ENCODE results near the gene SWAP70. TPM values are rescaled to one million over a fixed set of nuclear protein-coding genes. Genes with fewer than 3 reads are reported as not detected.

Gene SWAP70
- total and polyA plus RNA-seq, 10 of the 15 experiments (the other 5 are each of a cell fraction or from before 2014, with no cell fraction given): 20.6 to 62.4 (median 41.7) TPM

DNA sequence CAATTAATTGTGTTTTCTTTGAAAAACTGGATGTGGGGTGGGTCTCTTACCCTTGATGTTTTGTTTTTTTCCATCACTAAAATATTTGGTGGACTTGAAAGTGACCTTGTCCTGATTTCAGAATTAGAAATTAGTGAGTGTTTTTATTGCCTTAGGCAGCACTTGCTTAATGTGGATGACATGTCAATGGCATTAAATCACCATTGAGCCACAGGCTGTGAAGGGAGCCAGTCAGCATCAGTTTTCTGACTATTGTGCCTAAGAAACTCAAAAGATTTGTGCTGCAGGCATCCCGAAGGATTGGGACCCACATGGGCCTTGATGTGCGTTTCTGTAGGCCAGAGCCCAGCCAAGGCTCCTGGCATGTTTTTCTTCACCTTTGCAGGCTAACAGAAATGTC lies 53.8 kb downstream of the SWAP70 start:
- H3K4me3 ChIP-seq: no peak overlapping the region
- peaks cover 6 to 21% of the 10 kb centered on the region in 2 experiments; a peak in 3 of 4 replicates for H3K36me3 ChIP-seq (ENCODE audit: control insufficient read depth in 2 of 2, insufficient read depth in 2 of 2, low read length in 1 of 2)
- WGBS (ENCODE audit: insufficient coverage, insufficient replicate concordance, low lambda C conversion rate, missing lambda C conversion rate): 62% methylated on average over 2 of the region's 2 CpGs
- no peak for ATAC-seq
- peak overlapping the region; percentile 83 for H3K4me2 ChIP-seq (ENCODE audit: control insufficient read depth, insufficient read depth)
- DNase-seq (ENCODE audit: low read depth, low spot score): no peak
- POLR2A ChIA-PET: interaction anchor here (1.7 to 1.9 kb wide), 2 partner anchors 9 to 144 kb away, joined by 5 read pairs; partner anchors contain the start of gene WEE1
- no TSS peak for BruUV-seq (replicated peaks)
- no peak overlapping the region for H2AFZ ChIP-seq (ENCODE audit: control insufficient read depth, low read depth, low read length)
- SMC1A ChIA-PET (ENCODE audit: uncharacterized antibody, unreplicated experiment): interaction anchor here (0.6 to 3.3 kb wide), 9 partner anchors 9 to 89 kb away, joined by 3 to 13 read pairs (median 4); no protein-coding TSS in a partner anchor
- intact Hi-C loops (cut with micrococcal nuclease; ENCODE audit: unreplicated experiment): loop anchor here (5.0 kb wide), 1 partner anchor 50 kb away; no protein-coding TSS in a partner anchor
- peaks cover 17% of the 10 kb centered on the region for H3K9me3 ChIP-seq (replicated peaks; ENCODE audit: control insufficient read depth, insufficient read depth, low read length)
- H3K27ac ChIP-seq (ENCODE audit: control insufficient read depth, insufficient read depth): peak overlapping the region; percentile 65
- 0 out of 2 replicates have a peak overlapping the region, but pooled peaks have one; percentile 2 for H3K9ac ChIP-seq (ENCODE audit: control insufficient read depth, insufficient read depth, low read length)
- FAIRE-seq: no peak
- RAD21 ChIA-PET (ENCODE audit: unreplicated experiment): interaction anchor here (0.7 to 1.8 kb wide), 7 partner anchors 9 to 140 kb away, joined by 3 to 6 read pairs (median 4); no protein-coding TSS in a partner anchor
- H3K4me1 ChIP-seq (ENCODE audit: control insufficient read depth, insufficient read depth, low read length): peaks cover 58% of the 10 kb centered on the region
- peaks cover 41% of the 10 kb centered on the region for H3K79me2 ChIP-seq (ENCODE audit: control insufficient read depth, insufficient read depth, low read length)
- CTCF ChIA-PET: interaction anchor here (1.1 to 3.0 kb wide), 4 partner anchors 9 to 183 kb away, joined by 3 to 15 read pairs (median 4); no protein-coding TSS in a partner anchor
- no peaks in the 10 kb centered on the region for H3K27me3 ChIP-seq (replicated peaks in 1 of 2; ENCODE audit: control insufficient read depth in 2 of 2, insufficient read depth in 2 of 2, low read length in 1 of 2)
- no peaks in the 10 kb centered on the region for H4K20me1 ChIP-seq (ENCODE audit: control insufficient read depth, insufficient read depth)
- in situ Hi-C loops (cut with MboI): no loop called here
- TF ChIP-seq CBFB (IDR thresholded peaks at IDR 0.05; ENCODE audit: low read depth): no peak
- TF ChIP-seq ESRRA (IDR thresholded peaks at IDR 0.05; ENCODE audit: low read length): no peak
- no peak for TF ChIP-seq RELA (IDR thresholded peaks at IDR 0.05; ENCODE audit: borderline replicate concordance, partially characterized antibody)
- no peak for TF ChIP-seq CREM (IDR thresholded peaks at IDR 0.05; ENCODE audit: low read depth)
- no peak for TF ChIP-seq SUZ12 (IDR thresholded peaks at IDR 0.05; ENCODE audit: unreplicated experiment)
- TF ChIP-seq MEF2A (IDR thresholded peaks at IDR 0.05; ENCODE audit: insufficient read depth, low read depth, low read length): no peak
- no peak for TF ChIP-seq WRNIP1 (IDR thresholded peaks at IDR 0.05; ENCODE audit: borderline replicate concordance, low read depth, low read length)
- no peak for TF ChIP-seq ETV6 (conservative IDR thresholded peaks at IDR 0.05 in 1 of 2, IDR thresholded peaks at IDR 0.05 in 1 of 2; ENCODE audit: borderline replicate concordance in 1 of 2, low read depth in 1 of 2)
- TF ChIP-seq, protein P1, sequence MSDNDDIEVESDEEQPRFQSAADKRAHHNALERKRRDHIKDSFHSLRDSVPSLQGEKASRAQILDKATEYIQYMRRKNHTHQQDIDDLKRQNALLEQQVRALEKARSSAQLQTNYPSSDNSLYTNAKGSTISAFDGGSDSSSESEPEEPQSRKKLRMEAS (IDR thresholded peaks at IDR 0.05; ENCODE audit: low read depth, low read length): no peak
- TF ChIP-seq KAT2A (conservative IDR thresholded peaks at IDR 0.05; ENCODE audit: control insufficient read depth, low read depth, low read length): no peak
- TF ChIP-seq, protein P2, sequence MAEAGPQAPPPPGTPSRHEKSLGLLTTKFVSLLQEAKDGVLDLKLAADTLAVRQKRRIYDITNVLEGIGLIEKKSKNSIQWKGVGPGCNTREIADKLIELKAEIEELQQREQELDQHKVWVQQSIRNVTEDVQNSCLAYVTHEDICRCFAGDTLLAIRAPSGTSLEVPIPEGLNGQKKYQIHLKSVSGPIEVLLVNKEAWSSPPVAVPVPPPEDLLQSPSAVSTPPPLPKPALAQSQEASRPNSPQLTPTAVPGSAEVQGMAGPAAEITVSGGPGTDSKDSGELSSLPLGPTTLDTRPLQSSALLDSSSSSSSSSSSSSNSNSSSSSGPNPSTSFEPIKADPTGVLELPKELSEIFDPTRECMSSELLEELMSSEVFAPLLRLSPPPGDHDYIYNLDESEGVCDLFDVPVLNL (IDR thresholded peaks at IDR 0.05; ENCODE audit: low read depth, low read length): no peak
- TF ChIP-seq MYC (IDR thresholded peaks at IDR 0.05; ENCODE audit: insufficient read depth, insufficient read length, insufficient replicate concordance, low read length, severe bottlenecking): no peak
- TF ChIP-seq, protein P3, sequence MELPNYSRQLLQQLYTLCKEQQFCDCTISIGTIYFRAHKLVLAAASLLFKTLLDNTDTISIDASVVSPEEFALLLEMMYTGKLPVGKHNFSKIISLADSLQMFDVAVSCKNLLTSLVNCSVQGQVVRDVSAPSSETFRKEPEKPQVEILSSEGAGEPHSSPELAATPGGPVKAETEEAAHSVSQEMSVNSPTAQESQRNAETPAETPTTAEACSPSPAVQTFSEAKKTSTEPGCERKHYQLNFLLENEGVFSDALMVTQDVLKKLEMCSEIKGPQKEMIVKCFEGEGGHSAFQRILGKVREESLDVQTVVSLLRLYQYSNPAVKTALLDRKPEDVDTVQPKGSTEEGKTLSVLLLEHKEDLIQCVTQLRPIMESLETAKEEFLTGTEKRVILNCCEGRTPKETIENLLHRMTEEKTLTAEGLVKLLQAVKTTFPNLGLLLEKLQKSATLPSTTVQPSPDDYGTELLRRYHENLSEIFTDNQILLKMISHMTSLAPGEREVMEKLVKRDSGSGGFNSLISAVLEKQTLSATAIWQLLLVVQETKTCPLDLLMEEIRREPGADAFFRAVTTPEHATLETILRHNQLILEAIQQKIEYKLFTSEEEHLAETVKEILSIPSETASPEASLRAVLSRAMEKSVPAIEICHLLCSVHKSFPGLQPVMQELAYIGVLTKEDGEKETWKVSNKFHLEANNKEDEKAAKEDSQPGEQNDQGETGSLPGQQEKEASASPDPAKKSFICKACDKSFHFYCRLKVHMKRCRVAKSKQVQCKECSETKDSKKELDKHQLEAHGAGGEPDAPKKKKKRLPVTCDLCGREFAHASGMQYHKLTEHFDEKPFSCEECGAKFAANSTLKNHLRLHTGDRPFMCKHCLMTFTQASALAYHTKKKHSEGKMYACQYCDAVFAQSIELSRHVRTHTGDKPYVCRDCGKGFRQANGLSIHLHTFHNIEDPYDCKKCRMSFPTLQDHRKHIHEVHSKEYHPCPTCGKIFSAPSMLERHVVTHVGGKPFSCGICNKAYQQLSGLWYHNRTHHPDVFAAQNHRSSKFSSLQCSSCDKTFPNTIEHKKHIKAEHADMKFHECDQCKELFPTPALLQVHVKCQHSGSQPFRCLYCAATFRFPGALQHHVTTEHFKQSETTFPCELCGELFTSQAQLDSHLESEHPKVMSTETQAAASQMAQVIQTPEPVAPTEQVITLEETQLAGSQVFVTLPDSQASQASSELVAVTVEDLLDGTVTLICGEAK (IDR thresholded peaks at IDR 0.05; ENCODE audit: borderline replicate concordance): no peak
- no peak for TF ChIP-seq YBX1 (IDR thresholded peaks at IDR 0.05)

Data from GM12878 (cell line).